Fibroblast of peridontal ligament (primary cell): ENCODE results near the gene HDGFL3.
"Not testable (repeated sequence)": the region's sequence is repeated elsewhere in the genome, so short reads cannot be mapped to it uniquely, and the experiment has no call there.

Source experiments
- DNase-seq: peaks from one replicate; pipeline ENCODE4 v3.0.0-alpha.2; 2010; ENCODE audit errors: extremely low read depth

The HDGFL3 gene

DNA sequence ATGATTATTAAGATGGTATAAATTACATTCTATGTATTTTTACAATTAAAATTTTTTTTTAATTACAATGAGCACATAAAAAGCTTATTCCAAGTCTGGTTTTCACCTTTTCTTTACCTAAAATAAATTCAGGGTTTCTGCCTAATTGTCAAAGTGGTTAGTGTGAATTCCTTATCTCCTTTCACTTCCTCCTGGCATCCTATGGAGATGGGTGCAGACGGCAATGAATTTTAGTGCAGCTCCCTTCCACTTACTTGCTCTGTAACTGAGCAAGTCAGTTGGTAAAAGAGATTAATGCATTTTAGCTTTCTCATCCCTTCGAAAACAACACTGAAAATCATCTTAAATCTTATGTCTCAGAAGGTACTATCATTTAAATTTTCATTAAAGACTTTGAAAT lies 13.1 kb downstream of the HDGFL3 start:
- no peak for DNase-seq

DNA sequence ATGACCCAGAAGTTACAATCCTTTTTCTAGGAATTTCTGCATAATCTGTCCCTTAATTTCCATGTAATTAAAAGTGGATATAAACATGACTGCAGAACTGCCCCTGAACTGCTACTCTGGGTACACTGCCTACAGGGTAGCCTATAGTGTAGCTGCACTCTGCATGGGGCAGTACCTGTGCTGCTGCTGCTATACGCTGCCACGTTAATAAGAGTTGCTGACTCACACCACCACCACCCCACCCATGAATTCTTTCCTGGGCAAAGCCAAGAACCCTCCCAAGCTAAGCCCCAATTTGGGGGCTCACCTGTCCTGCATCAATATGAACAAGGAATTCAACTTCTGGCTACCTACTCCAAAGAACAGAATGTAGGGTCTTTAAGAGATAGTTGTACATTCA lies 13.9 kb downstream of the HDGFL3 start:
- no peak for DNase-seq

DNA sequence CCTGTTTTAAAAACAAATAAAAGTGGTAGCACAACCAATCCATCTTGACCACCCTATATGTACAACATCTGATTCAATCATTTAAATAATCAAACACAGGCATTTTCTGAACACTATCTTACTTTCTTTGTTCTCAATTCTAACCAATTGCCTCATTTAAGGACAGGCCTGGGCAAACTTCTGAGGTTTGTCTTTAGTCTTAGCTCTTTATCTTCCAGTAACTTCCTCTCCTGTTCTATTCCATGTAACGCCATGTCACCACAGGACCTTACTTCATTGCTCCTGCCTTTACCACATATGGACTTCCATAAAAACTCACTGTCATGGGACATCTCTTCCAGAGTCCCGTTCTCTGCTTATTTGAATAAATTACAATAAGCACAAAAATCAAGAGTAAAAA lies 14.9 kb downstream of the HDGFL3 start:
- DNase-seq: no peak

DNA sequence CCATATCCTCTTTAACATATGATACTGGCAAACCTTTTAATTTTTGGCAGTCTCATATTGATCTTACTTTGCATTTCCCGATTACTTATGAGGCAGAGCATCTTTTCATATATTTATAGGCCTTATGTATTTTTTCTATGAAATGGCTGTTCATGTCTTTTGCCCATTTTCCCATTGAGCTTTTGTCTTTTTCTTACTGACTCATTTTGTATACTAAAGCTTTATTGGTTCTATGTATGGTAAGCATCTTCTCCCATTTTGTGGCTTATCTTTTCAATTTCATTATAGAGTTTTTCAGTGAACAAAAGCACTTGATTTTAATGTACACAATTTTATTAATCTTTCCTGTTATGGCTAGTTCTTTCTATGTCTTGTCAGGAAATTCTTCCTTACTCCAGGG lies 17.2 kb downstream of the HDGFL3 start:
- DNase-seq: no peak

- no peak for DNase-seq
These were observed 22.1 kb downstream of the HDGFL3 start for GRCh38 chr15:83185561-83185960.

- no peak for DNase-seq
These were observed 28.7 kb downstream of the HDGFL3 start for GRCh38 chr15:83178869-83179325.

DNA sequence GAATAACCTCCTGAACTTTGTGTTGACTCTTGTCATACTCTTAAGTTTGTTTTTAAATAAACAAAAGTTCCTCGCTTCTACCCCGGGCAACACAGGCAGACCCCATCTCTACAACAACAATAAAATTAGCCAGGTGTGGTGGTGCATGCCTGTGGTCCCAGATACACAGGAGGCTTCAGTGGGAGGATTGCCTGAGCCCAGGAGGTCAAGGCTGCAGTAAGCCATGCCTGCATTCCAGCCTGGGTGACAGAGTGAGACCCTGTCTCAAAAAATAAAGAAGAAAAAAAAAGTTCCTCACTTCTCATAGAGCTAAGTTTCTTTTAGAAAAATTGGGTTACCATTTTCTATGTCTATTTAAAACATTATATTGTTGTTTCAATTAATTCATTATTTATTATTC lies 29.2 kb downstream of the HDGFL3 start:
- no peak for DNase-seq

DNA sequence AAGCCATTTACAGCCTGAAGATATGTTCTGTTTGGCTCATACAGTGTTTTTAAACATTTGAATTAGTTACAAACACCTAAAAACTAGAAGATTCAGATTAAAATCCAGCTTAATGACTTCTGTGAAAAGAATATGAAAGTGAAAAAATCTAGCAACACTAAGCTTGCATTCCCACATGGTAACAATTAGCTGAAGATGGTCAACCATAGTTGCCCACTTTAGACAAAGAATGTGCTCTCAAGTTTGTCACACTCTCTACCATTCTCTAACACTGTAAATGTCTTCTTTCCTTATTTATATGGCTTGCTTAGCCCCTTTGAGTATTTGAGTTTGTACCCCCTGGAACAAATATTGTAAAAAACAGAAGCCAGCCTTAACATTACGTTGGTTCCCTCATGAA lies 32.7 kb downstream of the HDGFL3 start:
- DNase-seq: peak; percentile 54

DNA sequence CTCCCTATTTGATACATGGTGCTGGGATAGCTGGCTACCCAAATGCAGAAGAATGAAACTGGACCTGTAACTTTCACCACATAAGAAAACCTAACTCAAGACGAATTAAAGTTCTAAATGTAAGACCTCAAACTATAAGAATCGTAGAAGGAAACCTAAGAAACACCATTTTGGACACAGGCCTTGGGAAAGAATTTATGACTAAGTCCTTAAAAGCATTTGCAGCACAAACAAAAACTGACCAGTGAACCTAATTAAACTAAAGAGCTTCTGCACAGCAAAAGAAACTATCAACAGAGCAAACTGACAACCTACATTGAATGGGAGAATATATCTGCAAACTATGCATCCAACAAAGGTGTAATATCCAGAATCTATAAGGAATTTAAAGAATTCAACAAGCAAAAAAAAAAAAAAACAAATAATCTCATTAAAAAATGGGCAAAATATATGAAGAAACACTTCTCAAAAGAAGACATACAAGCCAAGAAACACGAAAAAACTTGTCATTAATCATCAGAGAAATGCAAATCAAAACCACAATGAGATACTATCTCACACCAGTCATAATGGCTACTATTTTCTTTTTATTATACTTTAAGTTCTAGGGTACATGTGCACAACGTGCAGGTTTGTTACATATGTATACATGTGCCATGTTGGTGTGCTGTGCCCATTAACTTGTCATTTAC lies 37.0 kb downstream of the HDGFL3 start:
- DNase-seq: peak; percentile 57

- not testable (repeated sequence) for DNase-seq
These were observed 38.0 kb downstream of the HDGFL3 start for GRCh38 chr15:83169576-83169975.

GRCh38 chr15:83166830-83167229 lies 40.8 kb downstream of the HDGFL3 start:
- no peak for DNase-seq

DNA sequence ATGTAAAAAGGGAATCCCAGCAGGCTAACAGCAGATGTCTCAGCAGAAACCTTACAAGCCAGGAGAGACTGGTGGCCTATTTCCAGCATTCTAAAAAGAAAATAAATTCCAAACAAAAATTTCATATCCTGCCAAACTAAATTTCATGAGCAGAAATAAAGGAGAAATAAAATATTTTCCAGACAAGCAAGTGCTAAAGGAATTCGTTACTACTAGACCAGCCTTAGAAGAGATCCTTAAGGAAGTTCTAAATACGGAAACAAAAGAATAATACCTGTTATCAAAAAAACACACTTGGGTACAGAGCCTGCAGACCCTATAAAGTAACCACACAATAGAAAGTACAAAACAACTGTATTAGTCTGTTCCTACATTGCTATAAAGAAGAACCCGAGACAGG lies 41.4 kb downstream of the HDGFL3 start:
- DNase-seq: peak; percentile 16

GRCh38 chr15:83164771-83165404 lies 42.7 kb downstream of the HDGFL3 start:
- peak; percentile 44 for DNase-seq

GRCh38 chr15:83164111-83164770 lies 43.4 kb downstream of the HDGFL3 start:
- DNase-seq: peak; percentile 37

GRCh38 chr15:83163032-83163431 lies 44.6 kb downstream of the HDGFL3 start:
- no peak for DNase-seq

DNA sequence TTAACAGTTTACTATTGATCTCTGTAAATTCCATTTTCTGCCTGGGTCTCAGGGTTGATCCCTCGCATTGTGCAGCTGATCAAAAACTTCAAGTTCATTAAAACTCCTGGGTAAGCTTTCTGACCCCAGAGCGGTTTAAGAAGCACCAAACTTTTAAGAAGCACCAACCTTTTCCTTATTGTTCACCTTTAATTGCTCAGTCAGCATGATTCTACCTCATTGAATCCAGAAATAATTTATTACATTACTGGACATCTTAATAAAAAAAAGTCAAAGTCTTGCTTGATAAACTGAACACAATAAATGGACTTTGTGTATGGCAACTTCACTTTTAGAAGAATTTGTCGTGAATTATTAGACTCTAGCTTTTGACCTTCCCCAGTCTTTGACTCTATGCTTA lies 46.9 kb downstream of the HDGFL3 start:
- no peak for DNase-seq

DNA sequence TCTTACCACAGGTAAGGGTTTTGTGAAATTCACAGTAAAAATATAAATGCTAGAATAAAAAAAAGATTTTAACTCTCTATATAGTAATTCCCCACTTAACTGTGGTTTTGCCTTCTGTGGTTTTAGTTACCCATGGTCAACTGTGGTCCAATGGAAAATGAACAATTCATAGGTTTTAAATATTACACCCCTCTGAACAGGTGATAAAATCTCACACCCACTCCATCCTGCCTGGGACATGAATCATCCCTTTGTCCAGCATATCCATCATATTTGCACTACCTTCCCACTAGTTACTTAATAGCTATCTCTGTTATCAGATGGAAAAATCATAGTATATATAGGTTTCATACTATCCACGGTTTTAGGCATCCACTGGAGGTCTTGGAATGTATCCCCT lies 49.2 kb downstream of the HDGFL3 start:
- no peak for DNase-seq

GRCh38 chr15:83155942-83156341 lies 51.7 kb downstream of the HDGFL3 start:
- no peak for DNase-seq

DNA sequence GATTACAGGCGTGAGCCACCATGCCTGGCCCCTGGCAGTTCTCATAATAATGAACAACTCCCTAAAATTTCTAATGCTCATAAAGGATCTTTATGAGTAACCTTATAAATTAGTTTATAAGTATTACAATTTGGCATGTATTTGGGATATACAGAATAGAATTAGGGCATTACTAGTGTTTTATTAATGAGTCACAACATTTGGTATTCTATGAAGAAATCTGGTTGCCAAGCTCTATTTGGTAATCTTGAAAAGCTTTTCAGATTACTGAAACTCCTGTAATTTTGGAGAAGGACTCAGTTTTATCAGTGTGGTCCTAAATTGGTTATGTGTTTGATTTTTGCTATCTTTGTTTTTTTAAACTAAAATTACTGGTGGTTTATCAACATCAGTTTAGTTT lies 54.3 kb downstream of the HDGFL3 start:
- DNase-seq: no peak

- DNase-seq: no peak
These were observed 62.9 kb downstream of the HDGFL3 start for GRCh38 chr15:83144771-83145170.

GRCh38 chr15:83142151-83142550 lies 65.5 kb downstream of the HDGFL3 start:
- not testable (repeated sequence) for DNase-seq

GRCh38 chr15:83132861-83133523 lies 74.6 kb downstream of the HDGFL3 start:
- DNase-seq: no peak

DNA sequence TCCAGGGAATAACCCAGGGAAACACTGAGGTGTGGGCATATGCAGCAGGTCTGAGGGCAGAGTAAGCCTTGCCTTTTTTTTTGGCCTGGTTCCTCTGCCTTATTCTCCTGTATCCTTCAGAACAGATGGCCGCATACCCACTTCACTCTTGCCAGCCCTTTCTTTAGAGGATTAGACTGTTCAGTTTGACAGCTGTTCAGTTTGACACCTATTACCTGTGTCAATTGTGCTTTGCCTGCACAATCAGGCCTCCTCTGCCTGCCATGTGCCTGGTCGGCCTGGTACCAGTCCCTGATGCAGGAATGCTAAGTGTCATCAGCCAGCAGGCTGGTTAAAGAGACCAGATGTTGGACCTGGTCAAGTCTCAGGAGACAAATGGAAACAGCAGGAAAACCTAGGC lies 77.8 kb downstream of the HDGFL3 start:
- no peak for DNase-seq
